HUDEP-2 (cell line): ENCODE measurements around the gene SP140L.
"Not testable (repeated sequence)": the region's sequence is repeated elsewhere in the genome, so short reads cannot be mapped to it uniquely, and the experiment has no call there.

ENCODE experiments used
- DNase-seq, 76 experiments: peaks; one replicate each; lab custom pipeline; 2025; ENCODE audit not compliant: unreplicated experiment in 76 of 76; lab: John Stamatoyannopoulos, UW

SP140L gene

GRCh38 chr2:230323385-230324106 is 3.4 kb upstream of the SP140L start:
- peak in 4 of 76 experiments; percentile 1 to 11 (median 3) for DNase-seq

GRCh38 chr2:230324503-230324902 is 2.5 kb upstream of the SP140L start:
- no peak for DNase-seq

- no peak for DNase-seq
These were observed 1.4 kb upstream of the SP140L start for GRCh38 chr2:230325316-230326243.

GRCh38 chr2:230327418-230328154 is 593 bp downstream of the SP140L start:
- no peak for DNase-seq

- DNase-seq, result no peak
These were observed 1.1 kb downstream of the SP140L start for GRCh38 chr2:230328155-230328458.

GRCh38 chr2:230329946-230330605 is 3.1 kb downstream of the SP140L start:
- no peak for DNase-seq

GRCh38 chr2:230330725-230331124 is 3.7 kb downstream of the SP140L start:
- no peak for DNase-seq

- DNase-seq, result no peak
These were observed 8.5 kb downstream of the SP140L start for GRCh38 chr2:230335461-230335863.

- no peak for DNase-seq
These were observed 9.0 kb downstream of the SP140L start for GRCh38 chr2:230335864-230336506.

- not testable (repeated sequence) for DNase-seq
These were observed 15.0 kb downstream of the SP140L start for GRCh38 chr2:230341936-230342528.

- DNase-seq, result not testable (repeated sequence)
These were observed 16.1 kb downstream of the SP140L start for GRCh38 chr2:230343041-230343624.

- DNase-seq, result no peak
These were observed 16.8 kb downstream of the SP140L start for GRCh38 chr2:230343747-230344146.

GRCh38 chr2:230346465-230346864 is 19.5 kb downstream of the SP140L start:
- no peak for DNase-seq

GRCh38 chr2:230346921-230347533 is 20.0 kb downstream of the SP140L start:
- DNase-seq, result no peak

- DNase-seq, result no peak
These were observed 20.8 kb downstream of the SP140L start for GRCh38 chr2:230347659-230348305.

- no peak for DNase-seq
These were observed 21.8 kb downstream of the SP140L start for GRCh38 chr2:230348787-230349186.

- DNase-seq, result no peak
These were observed 29.1 kb downstream of the SP140L start for GRCh38 chr2:230356084-230356483.

GRCh38 chr2:230358305-230358704 is 31.3 kb downstream of the SP140L start:
- DNase-seq, result no peak

GRCh38 chr2:230360028-230360427 is 33.0 kb downstream of the SP140L start:
- no peak for DNase-seq
